ENCODE results near the gene ZBTB26.

The ZBTB26 gene

DNA sequence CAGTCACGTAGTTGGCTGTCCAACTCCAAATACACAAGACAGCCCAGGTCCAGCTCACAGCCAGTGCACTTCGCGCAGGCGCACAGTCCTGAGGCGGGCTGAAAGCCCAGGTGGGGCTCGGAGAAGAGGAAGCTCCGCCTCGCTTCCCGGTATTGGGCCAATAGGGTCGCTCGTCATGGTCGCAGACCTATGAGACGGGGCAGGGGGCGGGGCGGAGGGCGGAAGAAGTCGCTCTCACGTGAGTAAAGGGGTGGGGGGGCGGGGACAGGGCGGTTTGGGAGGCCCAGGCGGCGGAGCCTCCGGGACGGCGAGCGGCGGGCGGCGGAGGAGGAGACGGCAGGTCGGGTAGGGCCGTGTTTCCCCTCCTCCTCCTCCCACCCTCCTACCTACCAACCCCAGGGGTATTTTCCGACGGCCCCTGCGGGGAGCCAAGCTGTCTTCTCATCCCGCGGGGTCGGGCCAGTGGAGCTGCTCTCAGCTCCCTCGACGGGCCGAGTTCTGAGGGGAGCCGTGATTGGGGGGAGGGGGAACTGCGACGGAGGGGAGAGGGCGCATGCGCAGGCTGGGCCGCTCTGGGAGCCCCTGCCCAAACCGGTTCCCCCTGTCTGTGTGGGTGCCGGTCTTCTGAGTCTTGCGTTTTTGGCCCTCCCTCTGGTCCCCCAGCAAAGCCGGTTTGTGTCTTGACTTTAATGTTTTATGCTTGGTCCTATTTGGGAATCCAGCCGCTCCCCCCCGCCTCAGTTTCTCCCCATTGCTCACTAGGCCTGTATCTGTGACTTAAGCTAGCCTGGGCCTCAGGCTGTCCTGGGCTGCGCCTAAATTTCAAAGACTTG is 9.7 kb upstream of the ZBTB26 start, which contains the start of gene RABGAP1:
Gene RABGAP1, plus strand, starts transcription at position 272 of the 833 bp plus-strand sequence. CDS start 16,040 bp downstream, outside the sequence.
- H3K27ac ChIP-seq = peak within 1 kb of the TSS; percentile 83

DNA sequence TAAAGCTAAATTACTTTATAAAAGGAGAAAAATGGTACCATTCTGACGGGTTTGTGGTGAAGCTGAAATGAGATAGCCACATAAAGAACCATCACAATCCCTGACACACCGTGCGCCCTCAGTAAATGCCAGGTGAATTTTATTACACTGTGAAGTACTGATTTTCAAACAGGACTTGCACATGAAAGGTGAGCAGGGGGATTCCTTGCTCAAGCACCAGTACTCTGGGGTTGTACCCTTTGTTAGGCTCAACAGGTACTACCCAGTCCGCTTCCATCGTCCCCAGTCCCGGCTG is 9.1 kb upstream of the ZBTB26 start:
- H3K27ac ChIP-seq = peak overlapping the region; percentile 83
- TF ChIP-seq CTCF (conservative IDR thresholded peaks at IDR 0.05) = no peak
- TF ChIP-seq ZFX (IDR thresholded peaks at IDR 0.05) = no peak

More for the DNA sequence above, 9.7 kb upstream of the ZBTB26 start, which contains the start of gene RABGAP1:
- TF ChIP-seq CTCF (conservative IDR thresholded peaks at IDR 0.05) (no peak), ZFX (IDR thresholded peaks at IDR 0.05) (peak; percentile 66)

DNA sequence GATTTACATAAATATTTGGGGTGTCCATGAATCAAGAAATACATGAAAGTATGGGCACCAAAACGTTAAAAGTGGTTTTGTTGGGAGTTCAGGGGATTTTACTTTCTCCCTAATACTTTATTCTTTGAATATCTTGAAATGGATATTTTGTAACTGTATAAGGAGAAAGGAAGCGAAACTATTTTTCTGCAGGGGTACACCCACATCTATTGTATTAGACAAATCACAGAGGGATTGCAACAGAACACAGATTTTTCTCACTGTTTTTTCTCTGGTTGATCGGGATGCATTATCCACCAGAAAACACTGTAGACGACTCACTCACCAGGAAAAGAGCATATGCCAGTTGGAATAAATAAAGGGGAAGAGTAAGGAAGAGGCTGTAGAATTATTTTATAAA is 8.3 kb upstream of the ZBTB26 start:
- no peak overlapping the region for H3K27ac ChIP-seq
- TF ChIP-seq CTCF (conservative IDR thresholded peaks at IDR 0.05) = no peak
- TF ChIP-seq ZFX (IDR thresholded peaks at IDR 0.05) = no peak

DNA sequence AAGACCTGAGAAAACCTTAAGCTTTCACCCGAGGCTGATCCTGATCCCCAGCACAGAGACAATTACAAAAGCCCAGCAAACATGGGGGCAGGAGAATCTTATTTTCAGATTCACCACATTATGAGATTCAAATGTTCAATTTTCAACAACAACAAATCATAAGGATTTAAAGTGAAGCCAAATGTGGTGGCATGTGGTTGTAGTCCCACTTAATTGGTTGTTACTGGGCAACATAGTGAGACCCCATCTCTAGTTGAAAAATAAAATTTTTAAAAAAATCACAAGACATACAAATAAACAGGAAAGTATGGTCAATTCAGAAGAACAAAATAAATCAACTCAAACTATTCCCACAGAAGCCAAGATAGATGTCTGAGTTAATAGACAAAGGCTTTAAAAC is 5.6 kb upstream of the ZBTB26 start:
- TF ChIP-seq ZFX (IDR thresholded peaks at IDR 0.05) (no peak), CTCF (conservative IDR thresholded peaks at IDR 0.05) (no peak)
- H3K27ac ChIP-seq = no peak overlapping the region

GRCh38 chr9:122936464-122936863 is 5.2 kb upstream of the ZBTB26 start:
- no peak overlapping the region for H3K27ac ChIP-seq
- TF ChIP-seq CTCF (conservative IDR thresholded peaks at IDR 0.05) (no peak), ZFX (IDR thresholded peaks at IDR 0.05) (no peak)

- peak overlapping the region; percentile 88 for H3K27ac ChIP-seq
- TF ChIP-seq CTCF (conservative IDR thresholded peaks at IDR 0.05) (no peak; the same call in 1 of the 2 replicates), ZFX (IDR thresholded peaks at IDR 0.05) (no peak)
These were observed 629 bp downstream of the ZBTB26 start for GRCh38 chr9:122930541-122931225.

DNA sequence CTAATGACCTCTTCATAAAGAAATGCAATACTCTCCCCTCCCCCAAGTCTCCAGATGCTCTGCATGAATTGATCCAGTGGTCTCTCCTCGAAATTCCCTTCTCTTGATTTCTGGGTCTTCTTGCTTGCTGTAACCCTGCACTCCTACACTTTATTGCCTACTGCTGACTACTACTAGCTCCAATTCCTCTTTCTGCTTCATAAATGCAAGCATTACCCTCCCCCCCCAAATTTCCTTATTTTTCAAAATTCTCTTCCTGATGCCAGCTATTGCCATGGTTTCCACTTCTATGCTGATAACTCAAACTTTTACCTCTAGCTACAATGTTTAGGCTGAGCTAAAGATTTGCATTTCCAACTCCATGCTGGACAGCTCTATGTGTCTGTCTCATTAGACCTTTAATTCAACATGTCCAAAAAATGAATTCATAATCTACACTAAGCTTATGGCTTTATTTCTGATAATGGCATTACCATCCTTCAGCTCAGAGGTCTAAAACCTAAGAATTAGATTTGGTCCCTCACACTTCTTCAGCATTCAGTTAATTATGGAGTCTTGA is 1.4 kb downstream of the ZBTB26 start:
- H3K27ac ChIP-seq = no peak overlapping the region
- TF ChIP-seq CTCF (conservative IDR thresholded peaks at IDR 0.05) = no peak
- TF ChIP-seq ZFX (IDR thresholded peaks at IDR 0.05) = no peak

All from C4-2B (cell line).